Neural progenitor cell (in vitro differentiated cells): ENCODE results near the gene CSHL1.
"Not testable (repeated sequence)": the region's sequence is repeated elsewhere in the genome, so short reads cannot be mapped to it uniquely, and the experiment has no call there.

Experiments used
- CTCF ChIP-seq: fragments of 200-600 bp; sonication (generic); IDR thresholded peaks from 2 replicates; pipeline ENCODE4 v1.5.1; 2017; ENCODE audit warnings: antibody characterized with exemption, mild to moderate bottlenecking
- EZH2 ChIP-seq: fragments of 200-600 bp; sonication (generic); IDR thresholded peaks from 2 replicates; pipeline ENCODE4 v1.6.1; 2017; ENCODE audit warnings: antibody characterized with exemption, mild to moderate bottlenecking, moderate library complexity
- EZH2phosphoT487 ChIP-seq: fragments of 200-600 bp; sonication (generic); IDR thresholded peaks from 2 replicates; pipeline ENCODE4 v1.6.1; 2017; ENCODE audit warnings: antibody characterized with exemption

GRCh38 chr17:63920779-63921178 is 9.7 kb upstream of the CSHL1 start:
- TF ChIP-seq EZH2, EZH2phosphoT487, CTCF: not testable (repeated sequence)
